GM12873 (cell line): ENCODE measurements around the gene AGRN.

ENCODE experiments used
- TF ChIP-seq, protein P1 (sequence below): IDR thresholded peaks from 2 replicates; pipeline ENCODE4 v1.5.1; 2012; ENCODE audit warnings: low read depth, mild to moderate bottlenecking, moderate library complexity, low read length, control low read depth; ENCODE audit not compliant: insufficient read depth; ENCODE audit errors: missing control alignments

The AGRN gene

GRCh38 chr1:1045129-1045528, 25.2 kb downstream of the AGRN start:
- TF ChIP-seq, protein P1, sequence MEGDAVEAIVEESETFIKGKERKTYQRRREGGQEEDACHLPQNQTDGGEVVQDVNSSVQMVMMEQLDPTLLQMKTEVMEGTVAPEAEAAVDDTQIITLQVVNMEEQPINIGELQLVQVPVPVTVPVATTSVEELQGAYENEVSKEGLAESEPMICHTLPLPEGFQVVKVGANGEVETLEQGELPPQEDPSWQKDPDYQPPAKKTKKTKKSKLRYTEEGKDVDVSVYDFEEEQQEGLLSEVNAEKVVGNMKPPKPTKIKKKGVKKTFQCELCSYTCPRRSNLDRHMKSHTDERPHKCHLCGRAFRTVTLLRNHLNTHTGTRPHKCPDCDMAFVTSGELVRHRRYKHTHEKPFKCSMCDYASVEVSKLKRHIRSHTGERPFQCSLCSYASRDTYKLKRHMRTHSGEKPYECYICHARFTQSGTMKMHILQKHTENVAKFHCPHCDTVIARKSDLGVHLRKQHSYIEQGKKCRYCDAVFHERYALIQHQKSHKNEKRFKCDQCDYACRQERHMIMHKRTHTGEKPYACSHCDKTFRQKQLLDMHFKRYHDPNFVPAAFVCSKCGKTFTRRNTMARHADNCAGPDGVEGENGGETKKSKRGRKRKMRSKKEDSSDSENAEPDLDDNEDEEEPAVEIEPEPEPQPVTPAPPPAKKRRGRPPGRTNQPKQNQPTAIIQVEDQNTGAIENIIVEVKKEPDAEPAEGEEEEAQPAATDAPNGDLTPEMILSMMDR: no peak

DNA sequence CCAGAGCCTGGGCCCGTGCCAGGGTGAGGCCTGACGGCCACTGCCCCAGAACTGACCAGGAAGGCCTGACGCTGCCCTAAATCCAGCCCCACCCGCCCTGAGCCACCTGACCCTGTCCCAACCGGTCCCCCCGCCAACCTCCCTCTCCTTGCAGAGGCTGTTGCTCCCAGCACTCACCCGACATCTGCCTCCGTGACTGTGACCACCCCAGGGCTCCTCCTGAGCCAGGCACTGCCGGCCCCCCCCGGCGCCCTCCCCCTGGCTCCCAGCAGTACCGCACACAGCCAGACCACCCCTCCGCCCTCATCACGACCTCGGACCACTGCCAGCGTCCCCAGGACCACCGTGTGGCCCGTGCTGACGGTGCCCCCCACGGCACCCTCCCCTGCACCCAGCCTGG, 26.3 kb downstream of the AGRN start:
- TF ChIP-seq, protein P1: no peak

DNA sequence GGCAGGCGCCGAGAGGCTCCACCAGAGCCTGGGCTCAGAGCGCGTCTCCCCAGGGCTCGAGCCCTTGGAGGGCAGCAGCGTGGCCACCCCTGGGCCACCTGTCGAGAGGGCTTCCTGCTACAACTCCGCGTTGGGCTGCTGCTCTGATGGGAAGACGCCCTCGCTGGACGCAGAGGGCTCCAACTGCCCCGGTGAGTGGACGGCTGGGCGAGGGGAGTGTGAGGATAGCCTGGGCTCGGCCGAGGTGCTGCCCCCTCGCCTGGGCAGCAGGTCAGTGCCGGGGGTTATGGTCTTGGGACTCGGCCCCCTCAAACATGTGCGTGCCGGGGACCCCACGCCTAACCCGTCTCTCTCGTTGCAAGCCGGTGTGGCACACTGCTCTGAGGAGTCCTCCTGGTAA, 26.8 kb downstream of the AGRN start:
- TF ChIP-seq, protein P1: no peak

- TF ChIP-seq, protein P1: no peak
Observed at GRCh38 chr1:1047407-1047806, 27.5 kb downstream of the AGRN start.

GRCh38 chr1:1047963-1048362, 28.0 kb downstream of the AGRN start:
- TF ChIP-seq, protein P1: no peak

DNA sequence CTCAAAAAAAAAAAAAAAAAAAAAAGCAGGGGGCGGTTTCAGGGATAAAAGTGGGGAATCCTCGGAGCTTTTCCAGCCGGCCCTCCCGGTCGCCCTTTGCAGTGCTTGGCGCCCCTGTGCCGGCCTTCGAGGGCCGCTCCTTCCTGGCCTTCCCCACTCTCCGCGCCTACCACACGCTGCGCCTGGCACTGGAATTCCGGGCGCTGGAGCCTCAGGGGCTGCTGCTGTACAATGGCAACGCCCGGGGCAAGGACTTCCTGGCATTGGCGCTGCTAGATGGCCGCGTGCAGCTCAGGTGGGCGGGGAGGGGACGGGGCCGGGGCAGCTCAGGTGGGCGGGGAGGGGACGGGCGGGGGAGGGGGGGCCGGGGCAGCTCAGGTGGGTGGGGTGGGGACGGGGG, 28.8 kb downstream of the AGRN start:
- TF ChIP-seq, protein P1: no peak

DNA sequence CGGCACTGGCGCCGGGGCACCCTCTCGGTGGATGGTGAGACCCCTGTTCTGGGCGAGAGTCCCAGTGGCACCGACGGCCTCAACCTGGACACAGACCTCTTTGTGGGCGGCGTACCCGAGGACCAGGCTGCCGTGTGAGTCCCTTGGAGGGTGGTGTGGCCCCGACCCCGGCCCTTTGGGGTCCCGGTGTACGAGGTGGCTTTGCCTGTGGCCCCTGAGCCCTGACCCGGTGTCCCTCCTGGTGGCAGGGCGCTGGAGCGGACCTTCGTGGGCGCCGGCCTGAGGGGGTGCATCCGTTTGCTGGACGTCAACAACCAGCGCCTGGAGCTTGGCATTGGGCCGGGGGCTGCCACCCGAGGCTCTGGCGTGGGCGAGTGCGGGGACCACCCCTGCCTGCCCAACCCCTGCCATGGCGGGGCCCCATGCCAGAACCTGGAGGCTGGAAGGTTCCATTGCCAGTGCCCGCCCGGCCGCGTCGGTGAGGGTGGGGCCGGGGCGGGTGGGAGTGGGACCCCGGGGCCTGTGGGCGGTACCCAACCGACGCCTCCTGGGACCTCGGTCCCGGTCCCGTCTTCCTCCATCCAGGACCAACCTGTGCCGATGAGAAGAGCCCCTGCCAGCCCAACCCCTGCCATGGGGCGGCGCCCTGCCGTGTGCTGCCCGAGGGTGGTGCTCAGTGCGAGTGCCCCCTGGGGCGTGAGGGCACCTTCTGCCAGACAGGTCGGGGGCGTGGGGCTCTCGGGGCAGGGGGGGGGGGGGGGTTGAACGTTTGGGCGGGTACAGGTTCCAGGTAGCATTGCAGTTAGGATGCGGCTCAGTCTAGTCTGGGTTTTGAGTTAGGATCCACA, 29.6 kb downstream of the AGRN start:
- TF ChIP-seq, protein P1: no peak
